ENCODE results near the gene TUSC2.

The TUSC2 gene

GRCh38 chr3:50327943-50328691, at the start of gene TUSC2:
Gene TUSC2 (minus strand): TSS chr3:50328223. CDS start chr3:50328099, 124 bp downstream.
- DNase-seq (ENCODE audit: low spot score) = peak; percentile 97

- peak; percentile 31 for DNase-seq (ENCODE audit: low spot score)
Measured at GRCh38 chr3:50375258-50375931, 47.4 kb upstream of the TUSC2 start.

GRCh38 chr3:50374363-50375257, 46.6 kb upstream of the TUSC2 start:
- DNase-seq (ENCODE audit: low spot score) = no peak

- DNase-seq (ENCODE audit: low spot score) = no peak
Measured at GRCh38 chr3:50373146-50374051, 45.4 kb upstream of the TUSC2 start.

- no peak for DNase-seq (ENCODE audit: low spot score)
Measured at GRCh38 chr3:50372349-50372748, 44.3 kb upstream of the TUSC2 start.

GRCh38 chr3:50371133-50371685, 43.2 kb upstream of the TUSC2 start:
- DNase-seq (ENCODE audit: low spot score) = no peak

GRCh38 chr3:50370594-50370993, 42.6 kb upstream of the TUSC2 start:
- DNase-seq (ENCODE audit: low spot score) = peak; percentile 41

- no peak for DNase-seq (ENCODE audit: low spot score)
Measured at GRCh38 chr3:50369012-50369670, 41.1 kb upstream of the TUSC2 start.

- no peak for DNase-seq (ENCODE audit: low spot score)
Measured at GRCh38 chr3:50365842-50366220, 37.8 kb upstream of the TUSC2 start.

- peak; percentile 83 for DNase-seq (ENCODE audit: low spot score)
Measured at GRCh38 chr3:50365080-50365841, 37.2 kb upstream of the TUSC2 start.

GRCh38 chr3:50364573-50365079, 36.6 kb upstream of the TUSC2 start:
- DNase-seq (ENCODE audit: low spot score) = no peak

- DNase-seq (ENCODE audit: low spot score) = no peak
Measured at GRCh38 chr3:50359760-50360110, 31.7 kb upstream of the TUSC2 start.

GRCh38 chr3:50358911-50359759, 31.1 kb upstream of the TUSC2 start, which contains the start of gene TMEM115:
Gene TMEM115 (minus strand): TSS chr3:50359521. CDS start chr3:50359063, 458 bp downstream.
- DNase-seq (ENCODE audit: low spot score) = peak; percentile 99

- peak; percentile 36 for DNase-seq (ENCODE audit: low spot score)
Measured at GRCh38 chr3:50358355-50358910, 30.4 kb upstream of the TUSC2 start.

- peak; percentile 46 for DNase-seq (ENCODE audit: low spot score)
Measured at GRCh38 chr3:50357481-50357880, 29.5 kb upstream of the TUSC2 start.

GRCh38 chr3:50356553-50356952, 28.5 kb upstream of the TUSC2 start:
- peak; percentile 67 for DNase-seq (ENCODE audit: low spot score)

- DNase-seq (ENCODE audit: low spot score) = no peak
Measured at GRCh38 chr3:50355829-50356552, 28.0 kb upstream of the TUSC2 start.

- no peak for DNase-seq (ENCODE audit: low spot score)
Measured at GRCh38 chr3:50354850-50355249, 26.8 kb upstream of the TUSC2 start.

Data from RKO (cell line).